ENCODE measurements around the gene LRRC43. TPM values are rescaled to one million over a fixed set of nuclear protein-coding genes. Genes with fewer than 3 reads are reported as not detected.

Gene LRRC43
- total RNA-seq, 1 experiment from 2014 or later = 0.46 TPM

GRCh38 chr12:122225683-122226365 lies 42.9 kb downstream of the LRRC43 start, which contains the start of gene DIABLO:
DIABLO (minus strand) TSS chr12:122226052; CDS start chr12:122226014, 38 bp downstream.
- H3K9ac ChIP-seq (ENCODE audit: extremely low read depth, insufficient read length, low read length) = peak within 1 kb of the TSS; percentile 90
- H2AK5ac ChIP-seq (ENCODE audit: insufficient read length, low read length) = no peak within 1 kb of the TSS
- H4K8ac ChIP-seq (replicated peaks; ENCODE audit: insufficient read length, low read depth, low read length) = no peak within 1 kb of the TSS
- no peaks in the 10 kb centered on the region for H3K9me3 ChIP-seq (ENCODE audit: control insufficient read depth, low read depth, low read length)
- Mint-ChIP-seq H3K9me3 (no peaks in the 10 kb centered on the region), H3K27me3 (ENCODE audit: low read depth) (no peaks in the 10 kb centered on the region; the same call in 1 of the 2 replicates), H3K4me1 (peaks cover 20 to 26% of the 10 kb centered on the region in 2 experiments), H3K27ac (peak within 1 kb of the TSS; percentile 97 to 99 (median 99); a peak in 6 of 7 replicates), H3K36me3 (ENCODE audit: insufficient read depth in 1 of 3, low read depth in 3 of 3) (peaks cover 23 to 38% (median 33%) of the 10 kb centered on the region in 3 experiments), H3K4me3 (peak within 1 kb of the TSS; percentile 98)
- peak within 1 kb of the TSS; percentile 85 for H4K91ac ChIP-seq (ENCODE audit: insufficient read length, low read depth, low read length)
- no peak for TF ChIP-seq CTCF (conservative IDR thresholded peaks at IDR 0.05)
- H3K4ac ChIP-seq (ENCODE audit: low read depth, low read length) = peak within 1 kb of the TSS; percentile 43; the same call in 1 of the 2 replicates
- H3K79me2 ChIP-seq (ENCODE audit: insufficient read depth, low read length) = peaks cover 7% of the 10 kb centered on the region; the same call in 1 of the 2 replicates
- peak within 1 kb of the TSS; percentile 11 for H3K27ac ChIP-seq (ENCODE audit: insufficient read length, low read depth, low read length)
- no CpG with 5 or more reads among the region's 74 CpGs for WGBS (ENCODE audit: extremely low coverage, insufficient read length, low lambda C conversion rate)
- H3K23ac ChIP-seq (ENCODE audit: insufficient read length, low read depth, low read length) = no peak within 1 kb of the TSS
- H3K14ac ChIP-seq (ENCODE audit: insufficient read depth, low read length) = peak within 1 kb of the TSS; percentile 99
- no peak within 1 kb of the TSS for H2BK120ac ChIP-seq (ENCODE audit: low read depth, low read length, poor library complexity, severe bottlenecking)
- no peak within 1 kb of the TSS for H3K56ac ChIP-seq (ENCODE audit: insufficient read length, low read depth, low read length)
- H4K5ac ChIP-seq (ENCODE audit: insufficient read length, low read depth, low read length) = peak within 1 kb of the TSS; percentile 41
- H3K18ac ChIP-seq (ENCODE audit: insufficient read length, low read depth, low read length) = peak within 1 kb of the TSS; percentile 98
- H4K20me1 ChIP-seq (ENCODE audit: control insufficient read depth, insufficient read depth, insufficient read length) = no peaks in the 10 kb centered on the region
- H3K4me2 ChIP-seq (ENCODE audit: insufficient read depth, insufficient read length, low read length) = peak within 1 kb of the TSS; percentile 83
- H3T11ph ChIP-seq (ENCODE audit: low read length) = no peak within 1 kb of the TSS
- no peak within 1 kb of the TSS for H2BK20ac ChIP-seq (ENCODE audit: low read depth, low read length, poor library complexity, severe bottlenecking)
- peak; percentile 100 for DNase-seq
- H2BK12ac ChIP-seq (ENCODE audit: insufficient read length, low read depth, low read length) = no peak within 1 kb of the TSS
- H2AFZ ChIP-seq (ENCODE audit: low read length) = no peak within 1 kb of the TSS
- H2BK5ac ChIP-seq (ENCODE audit: insufficient read length, low read length) = no peak within 1 kb of the TSS
- peaks cover 16% of the 10 kb centered on the region for H3K79me1 ChIP-seq (ENCODE audit: insufficient read depth, low read depth, low read length, poor library complexity, severe bottlenecking)
- peaks cover 10% of the 10 kb centered on the region for H3K23me2 ChIP-seq (ENCODE audit: insufficient read length, low read depth, low read length, poor library complexity, severe bottlenecking)
- no peak within 1 kb of the TSS for H2BK15ac ChIP-seq (ENCODE audit: low read depth, low read length)
- H3K27me3 ChIP-seq (ENCODE audit: insufficient read depth, low read length) = no peaks in the 10 kb centered on the region
- H3K4me1 ChIP-seq (ENCODE audit: insufficient read depth, low read length) = no peaks in the 10 kb centered on the region; the same call in 1 of the 2 replicates
